Measurements from ENCODE around the gene ADARB1. TPM values are rescaled to one million over a fixed set of nuclear protein-coding genes. Genes with fewer than 3 reads are reported as not detected.

ADARB1 gene
- total RNA-seq, 2 experiments from 2014 or later: 27.5 to 28.6 TPM

DNA sequence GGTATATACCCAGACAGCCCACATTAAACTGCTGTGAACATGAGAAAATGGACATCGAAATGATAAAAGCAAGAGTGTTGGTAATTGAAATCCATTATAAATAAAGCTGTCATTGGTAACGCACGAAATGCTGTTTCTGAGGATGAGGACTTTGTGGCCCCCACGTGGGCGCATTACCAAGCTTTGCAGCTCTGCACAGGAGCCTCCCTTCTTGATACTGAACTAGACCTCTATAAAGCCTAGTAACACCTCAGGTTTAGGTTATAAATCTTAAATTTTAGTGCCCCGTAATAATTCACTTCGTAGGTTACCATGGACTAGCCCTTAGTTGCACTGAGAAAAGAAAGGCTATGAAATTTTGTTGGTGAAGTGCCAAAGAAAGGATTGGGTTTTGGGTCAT, 45.4 kb downstream of the ADARB1 start:
- Mint-ChIP-seq H3K4me1 (ENCODE audit: low read depth) (peaks cover 42% of the 10 kb centered on the region), H3K9me3 (no peaks in the 10 kb centered on the region), H3K36me3 (ENCODE audit: low read depth) (peaks cover 54% of the 10 kb centered on the region), H3K27ac (no peak overlapping the region), H3K27me3 (no peaks in the 10 kb centered on the region), H3K4me3 (no peak overlapping the region)
- no peaks in the 10 kb centered on the region for H3K9me3 ChIP-seq (ENCODE audit: control insufficient read depth in 1 of 2, insufficient read depth in 1 of 2, low read length in 2 of 2)
- intact Hi-C loops (cut with DNase I, micrococcal nuclease): loop anchor here in 1 of 2 experiments (10.0 kb wide), 1 partner anchor 615 kb away; no protein-coding TSS in a partner anchor
- H3K36me3 ChIP-seq (ENCODE audit: insufficient read depth, low read length): peaks cover 9% of the 10 kb centered on the region
- no peak overlapping the region for H3K4me3 ChIP-seq (ENCODE audit: low read length)
- no peak for TF ChIP-seq CTCF (IDR thresholded peaks at IDR 0.05)
- POLR2A ChIA-PET: no interaction called here
- DNase-seq (no peak), ATAC-seq (ENCODE audit: poor library complexity) (no peak)
- no peaks in the 10 kb centered on the region for H3K4me1 ChIP-seq (ENCODE audit: insufficient read depth, low read length)
- H3K27ac ChIP-seq (ENCODE audit: low read depth in 1 of 2, low read length in 2 of 2): no peak overlapping the region
- CTCF ChIA-PET: interaction anchor here (1.6 kb wide), 1 partner anchor 9 kb away, joined by 4 read pairs; no protein-coding TSS in a partner anchor
- H3K27me3 ChIP-seq (ENCODE audit: control insufficient read depth in 1 of 2, insufficient read depth in 2 of 2, low read length in 2 of 2): no peaks in the 10 kb centered on the region

- H3K4me3 Mint-ChIP-seq: no peak overlapping the region
- peaks cover 35% of the 10 kb centered on the region for H3K4me1 Mint-ChIP-seq (ENCODE audit: low read depth)
- ChIA-PET CTCF (interaction anchor here (1.2 kb wide), 1 partner anchor 42 kb away, joined by 3 read pairs; no protein-coding TSS in a partner anchor), POLR2A (no interaction called here)
- intact Hi-C loops (cut with DNase I, micrococcal nuclease): loop anchor here in 1 of 2 experiments (10.0 kb wide), 1 partner anchor 616 kb away; no protein-coding TSS in a partner anchor
- ATAC-seq (ENCODE audit: poor library complexity): no peak
- no peak overlapping the region for H3K4me3 ChIP-seq (ENCODE audit: low read length)
- no peak overlapping the region for H3K27ac ChIP-seq (ENCODE audit: low read depth in 1 of 2, low read length in 2 of 2)
- H3K9me3 Mint-ChIP-seq: no peaks in the 10 kb centered on the region
- H3K27me3 ChIP-seq (ENCODE audit: control insufficient read depth in 1 of 2, insufficient read depth in 2 of 2, low read length in 2 of 2): no peaks in the 10 kb centered on the region
- H3K9me3 ChIP-seq (ENCODE audit: control insufficient read depth in 1 of 2, insufficient read depth in 1 of 2, low read length in 2 of 2): no peaks in the 10 kb centered on the region
- H3K36me3 Mint-ChIP-seq (ENCODE audit: low read depth): peaks cover 50% of the 10 kb centered on the region
- no peak for DNase-seq
- no peaks in the 10 kb centered on the region for H3K27me3 Mint-ChIP-seq
- H3K36me3 ChIP-seq (ENCODE audit: insufficient read depth, low read length): peaks cover 9% of the 10 kb centered on the region
- TF ChIP-seq CTCF (IDR thresholded peaks at IDR 0.05): no peak
- no peak overlapping the region for H3K27ac Mint-ChIP-seq
- no peaks in the 10 kb centered on the region for H3K4me1 ChIP-seq (ENCODE audit: insufficient read depth, low read length)
Measured at GRCh38 chr21:45120975-45121374, 46.6 kb downstream of the ADARB1 start.

- Mint-ChIP-seq H3K36me3 (ENCODE audit: low read depth) (peaks cover 42% of the 10 kb centered on the region), H3K4me1 (ENCODE audit: low read depth) (peaks cover 31% of the 10 kb centered on the region), H3K27ac (no peak overlapping the region), H3K9me3 (no peaks in the 10 kb centered on the region), H3K27me3 (no peaks in the 10 kb centered on the region), H3K4me3 (no peak overlapping the region)
- ATAC-seq (ENCODE audit: poor library complexity) (no peak), DNase-seq (no peak)
- Histone ChIP-seq H3K9me3 (ENCODE audit: control insufficient read depth in 1 of 2, insufficient read depth in 1 of 2, low read length in 2 of 2) (no peaks in the 10 kb centered on the region), H3K27me3 (ENCODE audit: control insufficient read depth in 1 of 2, insufficient read depth in 2 of 2, low read length in 2 of 2) (no peaks in the 10 kb centered on the region), H3K36me3 (ENCODE audit: insufficient read depth, low read length) (peaks cover 9% of the 10 kb centered on the region), H3K4me3 (ENCODE audit: low read length) (no peak overlapping the region), H3K27ac (ENCODE audit: low read depth in 1 of 2, low read length in 2 of 2) (no peak overlapping the region), H3K4me1 (ENCODE audit: insufficient read depth, low read length) (no peaks in the 10 kb centered on the region)
- intact Hi-C loops (cut with DNase I, micrococcal nuclease): loop anchor here in 1 of 2 experiments (10.0 kb wide), 1 partner anchor 617 kb away; no protein-coding TSS in a partner anchor
- no peak for TF ChIP-seq CTCF (IDR thresholded peaks at IDR 0.05)
- CTCF ChIA-PET: no interaction called here
- POLR2A ChIA-PET: interaction anchor here (0.5 kb wide), 1 partner anchor 30 kb away, joined by 4 read pairs; no protein-coding TSS in a partner anchor
Measured at GRCh38 chr21:45122030-45122429, 47.6 kb downstream of the ADARB1 start.

Measured in CD4-positive, alpha-beta T cell (primary cell).